Measurements from ENCODE around the gene EFCAB11.
A peak's percentile ranks its signal among the peaks of the same experiment; 100 is the strongest.

EFCAB11 gene

DNA sequence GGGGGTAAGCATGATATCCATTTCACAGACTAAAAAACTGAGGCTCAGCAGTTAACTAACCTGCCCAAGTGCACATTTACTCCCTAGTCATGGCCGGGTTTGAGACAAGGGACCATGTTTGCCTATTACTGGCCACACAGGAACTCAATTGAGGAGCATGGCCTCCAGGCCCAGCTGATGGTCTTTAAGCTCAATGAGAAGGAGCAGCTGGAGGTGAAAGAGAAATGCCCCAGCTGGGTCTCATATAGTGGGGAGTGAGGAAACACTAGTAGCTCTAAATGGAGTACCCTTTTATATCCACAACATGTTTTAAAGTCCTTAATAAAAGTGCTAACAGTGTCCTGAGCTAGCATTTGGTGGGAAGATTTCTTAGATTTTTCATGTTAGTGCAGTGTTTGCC is 2.8 kb upstream of the EFCAB11 start:
- no peak for DNase-seq (ENCODE audit: low spot score)

DNA sequence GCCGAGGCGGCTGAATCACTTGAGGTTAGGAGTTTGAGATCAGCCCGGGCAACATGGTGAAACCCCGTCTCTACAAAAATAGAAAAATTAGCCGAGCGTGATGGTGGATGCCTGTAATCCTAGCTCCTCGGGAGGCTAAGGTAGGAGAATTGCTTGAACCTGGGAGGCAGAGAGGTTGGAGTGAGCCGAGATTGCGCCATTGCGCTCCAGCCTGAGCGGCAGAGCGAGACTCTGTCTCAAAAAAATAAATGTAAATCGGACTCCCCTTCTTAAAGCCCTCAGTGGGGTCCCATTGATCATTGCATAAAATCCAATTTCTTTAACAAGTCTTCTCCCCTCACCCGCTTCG is 2.1 kb upstream of the EFCAB11 start:
- no peak for DNase-seq (ENCODE audit: low spot score)

DNA sequence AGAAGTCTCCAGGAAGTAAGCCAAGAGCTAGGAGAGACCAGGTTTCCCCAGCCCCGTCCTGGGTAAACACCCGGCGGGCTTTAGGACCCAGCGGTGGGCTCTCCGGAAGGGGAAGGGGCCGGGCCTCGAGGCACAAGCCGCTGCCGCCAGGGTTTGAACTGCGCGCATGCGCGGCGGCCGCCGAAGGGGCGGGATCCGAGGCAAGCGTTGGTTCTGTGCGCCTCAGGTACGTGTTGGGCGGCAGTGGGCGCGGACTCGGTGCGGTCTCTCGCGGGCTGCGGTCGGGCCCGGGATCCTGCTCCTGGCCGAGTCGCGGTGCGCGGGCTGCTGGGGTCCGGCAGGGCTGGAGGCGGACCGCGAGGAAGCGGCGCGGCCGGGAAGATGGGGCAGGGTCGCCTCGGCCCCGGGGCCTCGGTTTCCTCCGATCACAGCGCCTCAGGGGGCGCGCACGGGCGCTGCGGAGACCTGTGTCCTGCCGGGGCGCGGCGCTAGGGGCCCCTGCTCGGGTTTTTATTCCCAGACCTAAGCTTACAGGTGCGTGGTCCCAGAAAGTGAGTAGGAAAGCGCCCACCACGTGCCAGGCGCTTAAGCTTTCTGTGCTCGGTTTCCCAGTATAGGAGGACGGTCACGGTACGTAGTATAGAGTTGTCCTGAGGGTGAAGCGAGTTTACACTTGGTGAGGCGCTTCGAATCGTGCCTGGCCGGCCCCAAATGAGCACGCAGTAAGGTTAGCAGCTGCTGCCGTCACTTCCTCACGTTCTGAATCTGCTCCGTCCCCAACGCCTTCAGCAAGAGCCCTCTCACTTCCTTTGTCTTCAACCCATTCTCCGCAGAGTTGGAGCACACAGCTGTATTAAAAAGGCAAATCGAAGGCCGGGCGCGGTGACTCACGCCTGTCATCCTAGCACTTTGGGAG is 1.5 kb upstream of the EFCAB11 start, which contains the start of gene TDP1:
Gene TDP1, plus strand, starts transcription at position 183 of the 916 bp plus-strand sequence. CDS start 7,188 bp downstream, outside the sequence.
- peak; percentile 95 for DNase-seq (ENCODE audit: low spot score)

DNA sequence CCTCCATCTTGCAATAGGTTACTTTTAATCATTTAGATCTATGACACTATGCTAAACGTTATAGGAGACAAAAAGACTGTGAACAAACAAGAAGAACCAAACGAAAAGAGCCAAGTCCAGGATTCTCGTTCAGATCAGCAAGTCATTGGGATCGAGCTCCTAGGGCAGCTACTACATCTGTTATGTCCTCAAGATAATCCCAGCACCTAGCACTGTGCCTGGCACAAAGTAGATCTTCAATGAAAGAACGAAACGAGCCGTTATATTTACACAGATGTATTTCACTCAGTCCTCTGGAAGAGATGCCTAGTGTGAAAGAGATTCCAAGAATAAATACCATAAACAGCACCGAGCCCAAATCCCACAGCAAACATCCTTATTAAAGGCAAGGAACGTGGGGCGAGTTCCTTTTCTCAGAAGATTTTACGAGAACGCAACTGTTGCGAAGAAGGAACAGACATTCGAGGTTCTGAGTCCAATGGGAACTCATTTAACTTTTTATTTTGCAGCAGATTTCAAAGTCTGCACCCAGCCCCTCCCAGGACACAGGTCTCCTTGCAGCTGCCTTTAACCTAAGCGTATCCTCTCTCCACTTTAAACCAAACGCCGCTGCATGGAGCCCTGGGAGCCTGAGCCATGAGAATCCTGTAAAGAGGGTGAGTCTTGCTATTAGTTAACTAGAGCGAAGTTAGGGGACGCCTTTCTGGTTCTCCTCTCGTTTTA is 653 bp upstream of the EFCAB11 start:
- no peak for DNase-seq (ENCODE audit: low spot score)

DNA sequence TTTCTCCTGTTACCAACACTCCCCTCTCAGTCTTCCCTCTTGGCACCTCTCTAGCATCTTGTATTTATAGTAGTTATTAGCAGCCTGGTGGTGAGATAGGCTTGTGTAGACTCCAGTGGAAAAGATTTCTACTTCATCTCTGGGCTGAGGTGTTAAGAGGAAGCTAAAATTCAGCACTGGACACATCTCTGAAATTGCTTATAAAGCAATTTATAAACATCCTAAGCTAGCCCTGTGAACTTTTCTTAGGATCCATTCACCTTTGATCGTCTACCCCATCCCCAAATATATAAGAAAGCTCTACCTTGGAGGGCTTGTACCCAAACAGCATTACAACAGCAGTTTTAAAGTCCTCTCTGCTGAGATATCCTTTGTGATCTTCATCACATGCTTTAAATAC is 928 bp downstream of the EFCAB11 start:
- DNase-seq (ENCODE audit: low spot score): no peak

DNA sequence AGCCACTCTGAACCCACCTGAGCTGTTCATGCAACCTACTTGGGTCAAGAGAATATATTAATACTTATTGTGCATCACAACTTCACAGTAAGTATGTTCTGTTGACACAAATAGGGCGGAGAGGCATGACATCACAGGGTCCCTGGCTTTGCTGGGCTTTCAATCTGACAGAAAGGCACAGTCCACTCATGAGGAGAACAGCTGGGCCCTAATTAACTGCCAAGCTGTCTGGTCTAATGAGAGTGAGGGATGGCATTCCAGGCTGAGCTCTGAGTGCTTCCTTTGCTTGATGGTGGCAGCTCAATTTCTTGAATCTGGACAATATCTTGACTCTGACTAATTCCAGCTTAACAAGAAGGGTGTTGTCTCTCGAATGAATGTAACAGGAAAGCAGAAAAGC is 2.0 kb downstream of the EFCAB11 start:
- DNase-seq (ENCODE audit: low spot score): no peak

DNA sequence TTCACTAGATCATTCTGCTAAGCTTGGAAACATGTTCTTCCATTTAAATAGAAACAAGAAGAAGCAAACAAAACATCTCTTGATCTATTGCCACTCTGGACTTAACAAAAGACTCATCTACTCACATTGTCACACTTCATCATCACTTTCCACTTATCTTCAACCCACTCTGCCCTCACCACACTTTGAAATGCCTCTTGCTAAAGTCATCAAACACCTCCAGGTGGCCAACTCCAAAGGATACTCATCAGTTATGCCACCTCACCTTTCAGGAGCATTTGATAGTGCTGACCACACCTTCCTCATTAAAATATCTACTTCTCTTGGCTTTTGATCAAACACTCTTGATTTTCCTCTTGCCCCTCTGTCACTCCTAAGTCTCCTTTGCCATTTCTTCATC is 7.2 kb downstream of the EFCAB11 start:
- DNase-seq (ENCODE audit: low spot score): no peak

DNA sequence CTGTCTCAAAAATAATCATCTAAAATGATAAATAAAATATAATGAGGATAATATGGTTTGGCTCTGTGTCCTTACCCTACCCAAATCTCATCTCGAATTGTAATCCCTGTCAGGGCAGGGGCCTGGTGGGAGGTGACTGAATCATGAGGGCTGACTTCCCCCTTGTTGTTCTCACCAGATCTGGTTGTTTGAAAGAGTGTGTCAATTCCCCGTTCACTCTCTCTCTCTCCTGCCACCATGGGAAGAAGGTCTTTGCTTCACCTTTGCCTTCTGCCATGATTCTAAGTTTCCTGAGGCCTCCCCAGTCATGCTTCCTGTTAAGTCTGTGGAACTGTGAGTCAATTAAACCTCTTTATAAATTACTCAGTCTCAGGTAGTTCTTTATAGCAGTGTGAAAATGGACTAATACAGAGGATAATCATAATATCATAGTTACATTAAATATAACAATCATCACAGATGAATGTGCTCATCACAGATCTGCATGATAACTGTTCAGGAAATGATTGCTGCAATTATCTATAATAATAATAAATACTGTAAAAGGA is 12.6 kb downstream of the EFCAB11 start:
- no peak for DNase-seq (ENCODE audit: low spot score)

DNA sequence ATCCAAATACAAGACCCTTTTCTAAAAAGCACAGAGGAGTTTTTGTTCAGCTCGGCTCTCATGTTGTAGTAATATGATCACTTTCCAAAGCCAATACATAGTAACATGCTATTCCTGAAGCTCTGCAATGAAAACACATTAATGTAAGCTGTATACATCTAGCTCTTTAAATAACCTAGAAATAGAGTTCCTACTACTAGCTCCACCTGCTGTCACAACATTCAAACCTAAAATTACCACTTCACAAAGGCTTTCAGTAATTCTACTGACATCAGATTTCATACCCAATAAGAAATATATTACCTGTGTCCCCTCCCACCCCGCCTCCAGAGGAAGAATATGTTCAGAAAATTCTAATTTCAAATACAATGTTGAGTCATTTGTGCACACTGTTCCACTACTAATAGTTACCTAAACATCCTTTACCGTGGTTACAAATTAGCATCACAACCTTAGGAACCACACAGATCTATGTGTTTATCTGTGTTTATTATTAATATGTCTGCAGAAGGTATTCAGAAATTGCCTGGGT is 17.8 kb downstream of the EFCAB11 start:
- no peak for DNase-seq (ENCODE audit: low spot score)

DNA sequence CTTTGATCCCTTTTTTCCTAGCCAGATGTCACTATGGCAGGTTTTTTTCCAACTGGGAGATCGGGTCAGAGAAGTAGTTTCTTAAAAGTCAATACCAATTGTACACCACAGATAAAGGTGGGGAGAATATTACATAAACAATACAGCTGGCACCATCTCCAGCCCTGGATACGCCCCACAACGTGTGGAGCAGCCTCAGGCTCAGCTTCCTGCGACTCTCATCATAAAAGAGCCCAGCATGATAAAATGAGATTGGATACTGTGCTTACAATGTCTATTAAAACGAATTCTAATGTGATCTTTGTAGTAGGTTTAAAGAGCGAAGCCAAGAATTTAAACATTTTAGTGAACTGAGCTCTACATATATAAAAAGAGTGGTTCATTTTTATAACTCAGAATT is 21.5 kb downstream of the EFCAB11 start:
- DNase-seq (ENCODE audit: low spot score): no peak

DNA sequence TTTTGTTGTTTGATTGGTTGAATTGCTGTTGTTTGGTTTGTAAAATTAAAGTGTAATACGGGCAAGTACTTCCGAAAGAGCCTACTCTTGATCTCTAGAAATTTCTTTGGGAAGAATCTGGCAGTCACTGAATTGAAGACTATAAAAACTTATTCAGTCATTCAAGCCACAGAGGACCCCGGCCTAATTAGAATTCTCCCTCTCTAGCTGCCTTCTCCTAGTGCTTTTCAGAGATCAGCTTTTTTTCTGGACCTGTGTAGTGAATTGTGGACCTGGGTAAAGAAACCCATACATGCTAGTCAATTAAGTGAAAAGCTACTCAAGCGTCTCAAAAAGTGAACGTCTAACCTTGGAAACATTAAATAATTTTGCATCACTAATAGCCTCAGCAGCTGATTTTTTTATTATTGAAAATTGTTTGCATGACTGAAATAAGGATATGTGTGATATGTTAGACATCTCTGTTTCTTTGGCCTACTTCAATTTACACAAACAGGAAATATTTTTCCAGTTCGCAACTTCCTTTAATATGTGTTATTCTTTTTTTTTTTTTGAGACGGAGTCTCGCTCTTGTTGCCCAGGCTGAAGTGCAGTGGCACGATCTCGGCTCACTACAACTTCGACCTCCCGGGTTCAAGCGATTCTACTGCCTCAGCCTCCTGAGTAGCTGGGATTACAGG is 27.2 kb downstream of the EFCAB11 start:
- DNase-seq (ENCODE audit: low spot score): no peak

DNA sequence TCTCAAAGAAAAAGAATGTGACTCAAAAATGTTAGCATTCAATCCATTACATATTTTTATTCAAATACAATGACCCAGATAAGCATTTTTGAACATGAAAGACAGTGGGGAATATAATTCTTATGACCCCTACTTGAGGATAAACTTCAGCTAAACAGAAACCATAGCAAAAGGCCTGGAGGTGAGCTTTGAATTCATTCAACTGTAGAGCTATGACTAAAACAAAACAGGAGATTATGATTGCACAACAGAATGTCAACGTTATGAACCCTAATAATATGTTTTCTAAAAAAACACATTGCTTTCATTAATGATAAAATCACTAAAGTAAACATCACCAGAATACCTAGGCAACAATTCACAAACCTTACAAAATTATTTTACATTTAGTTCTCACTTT is 27.8 kb downstream of the EFCAB11 start:
- DNase-seq (ENCODE audit: low spot score): no peak

DNA sequence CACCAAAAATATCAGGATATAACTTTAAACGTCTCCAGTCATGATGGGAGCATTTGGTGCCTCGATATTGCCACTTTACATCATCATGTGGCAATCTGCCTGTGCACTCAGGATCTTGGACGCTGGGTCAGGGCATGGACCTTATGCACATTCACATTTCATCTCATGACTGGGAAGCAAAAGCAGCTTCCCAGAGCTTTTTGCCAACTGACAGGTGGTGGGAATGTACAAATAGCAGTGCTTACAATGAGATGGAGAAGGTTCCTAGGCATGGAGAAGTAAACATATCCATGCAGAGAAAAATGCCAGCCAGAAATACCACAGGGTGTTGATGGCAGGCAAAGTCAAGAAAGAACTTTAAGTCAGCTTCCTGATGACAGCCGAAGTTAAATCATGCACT is 30.3 kb downstream of the EFCAB11 start:
- no peak for DNase-seq (ENCODE audit: low spot score)

DNA sequence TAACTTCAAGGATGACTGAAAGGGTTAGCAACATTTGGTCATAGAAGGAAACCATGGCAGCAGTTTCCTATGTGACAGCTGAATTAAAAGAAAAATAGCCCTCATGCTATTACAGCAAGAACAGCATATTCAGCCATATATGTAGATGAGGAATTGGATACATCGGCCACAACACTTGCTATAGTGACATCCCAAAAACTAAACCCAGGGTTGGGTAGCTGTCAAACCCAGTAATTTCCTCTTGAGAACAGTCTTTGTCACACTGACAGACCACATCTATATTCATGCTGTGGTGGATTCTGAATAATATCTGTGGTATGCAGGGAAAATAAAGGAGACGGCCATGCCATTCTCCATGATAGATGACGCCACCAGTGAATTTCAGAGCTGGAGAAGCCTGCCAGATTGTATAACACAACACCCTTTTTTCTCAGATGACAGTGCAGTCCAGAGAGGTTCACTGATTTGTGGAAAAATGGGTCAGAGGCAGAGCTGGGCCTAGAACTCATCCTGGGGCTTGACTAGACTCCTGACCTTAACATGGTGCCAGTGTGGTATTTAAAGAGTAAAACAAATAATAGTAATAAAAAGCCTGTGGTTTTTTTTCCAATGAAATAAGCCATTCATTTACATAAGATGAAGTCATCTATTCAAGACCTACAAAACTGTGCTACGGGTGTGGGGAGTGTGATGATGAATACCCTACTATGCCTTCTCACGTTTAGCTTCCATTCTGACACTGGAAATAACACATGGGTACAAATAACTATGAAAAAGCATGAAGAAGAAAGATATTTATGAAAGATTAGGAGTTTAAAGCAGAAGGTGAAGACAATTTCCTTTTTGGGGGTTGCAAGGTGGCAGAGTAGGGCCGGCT is 32.3 kb downstream of the EFCAB11 start:
- DNase-seq (ENCODE audit: low spot score): no peak

DNA sequence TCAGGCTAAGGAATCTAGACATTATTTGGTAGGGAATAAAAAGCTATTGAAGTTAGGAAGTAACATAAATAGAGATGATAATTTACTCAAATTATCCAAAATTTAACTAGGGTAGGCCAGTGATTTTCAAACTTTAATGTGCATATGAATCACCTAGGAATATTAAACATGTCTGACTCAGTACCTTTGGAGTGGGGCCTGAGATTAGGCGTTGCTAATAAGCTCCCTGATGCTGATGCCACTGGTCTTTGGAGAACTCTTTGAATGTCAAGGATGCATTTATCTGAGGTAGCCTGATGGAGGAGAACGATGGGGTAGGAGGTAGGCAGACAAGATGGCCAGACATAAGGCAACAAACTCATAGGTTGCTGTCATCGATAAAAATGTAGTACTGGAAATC is 33.2 kb downstream of the EFCAB11 start:
- DNase-seq (ENCODE audit: low spot score): no peak

DNA sequence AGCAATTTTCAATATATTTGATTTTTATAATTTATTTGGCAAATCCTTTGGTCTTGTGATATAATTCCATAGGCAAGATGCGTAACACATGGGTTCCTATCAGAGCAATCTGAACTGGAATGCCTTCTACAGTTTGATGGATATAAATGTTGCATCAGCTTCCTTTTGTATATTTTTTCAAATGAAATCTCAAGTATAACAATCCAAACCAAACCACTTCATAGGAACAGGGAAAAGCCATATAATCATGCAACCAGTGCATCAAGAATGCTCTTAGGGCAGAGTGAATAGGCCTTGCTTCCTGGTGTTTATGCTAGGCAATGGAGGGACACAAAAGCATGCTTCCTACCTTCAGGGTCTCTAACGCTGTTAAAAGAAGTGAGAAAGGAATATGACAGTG is 34.5 kb downstream of the EFCAB11 start:
- no peak for DNase-seq (ENCODE audit: low spot score)

DNA sequence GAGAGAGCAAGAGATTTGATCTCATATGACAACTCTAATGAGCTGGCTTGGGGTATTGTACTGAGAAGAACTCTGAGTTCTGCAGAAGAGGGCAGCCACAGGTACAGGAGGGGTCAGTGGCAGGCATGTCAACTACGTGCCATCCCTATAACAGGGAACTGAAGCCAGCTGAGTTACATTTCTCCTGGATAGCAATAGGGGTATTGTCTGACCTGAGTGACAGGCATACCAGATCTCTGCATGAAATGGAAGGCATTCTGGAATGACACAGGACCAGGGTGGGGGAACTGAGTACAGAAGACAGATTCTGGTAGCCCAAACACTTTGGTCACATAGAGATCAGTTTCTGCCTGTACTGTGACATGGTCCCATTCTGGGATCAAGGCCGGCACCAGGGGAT is 35.8 kb downstream of the EFCAB11 start:
- DNase-seq (ENCODE audit: low spot score): no peak

DNA sequence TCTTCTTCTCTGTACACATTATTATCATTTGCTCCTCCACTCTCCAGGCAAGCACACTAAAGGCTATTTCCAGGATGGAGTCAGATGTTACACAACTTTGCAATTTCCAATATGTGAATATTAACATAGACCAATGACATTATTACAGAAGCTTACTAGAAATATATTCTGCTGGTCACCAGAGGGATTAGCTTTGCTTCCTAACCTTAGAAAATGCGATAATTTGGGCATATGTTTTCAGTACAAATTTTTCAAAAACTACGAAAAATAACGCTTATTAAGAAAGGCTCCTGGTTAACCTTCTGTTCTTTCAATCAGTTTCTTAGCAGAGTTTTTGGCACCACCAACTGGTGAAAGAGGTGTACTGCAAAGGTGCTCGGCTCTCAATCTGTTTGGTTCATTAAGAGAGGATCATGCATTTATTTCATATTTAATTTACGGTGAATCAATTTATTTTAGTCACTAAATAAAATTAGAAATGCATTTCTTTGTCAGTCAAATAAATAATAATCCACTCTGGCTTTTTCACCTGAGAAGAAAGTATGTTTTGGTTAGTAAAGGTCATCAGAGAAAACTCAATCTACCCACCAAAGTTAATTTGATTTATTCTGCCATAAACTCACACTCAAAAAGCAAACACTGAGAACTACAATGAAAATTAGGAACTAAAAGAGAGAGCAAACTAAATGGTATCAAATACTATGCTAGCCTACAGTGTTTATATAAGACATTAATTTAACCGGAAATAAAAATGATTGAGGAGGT is 39.2 kb downstream of the EFCAB11 start:
- peak; percentile 61 for DNase-seq (ENCODE audit: low spot score)

DNA sequence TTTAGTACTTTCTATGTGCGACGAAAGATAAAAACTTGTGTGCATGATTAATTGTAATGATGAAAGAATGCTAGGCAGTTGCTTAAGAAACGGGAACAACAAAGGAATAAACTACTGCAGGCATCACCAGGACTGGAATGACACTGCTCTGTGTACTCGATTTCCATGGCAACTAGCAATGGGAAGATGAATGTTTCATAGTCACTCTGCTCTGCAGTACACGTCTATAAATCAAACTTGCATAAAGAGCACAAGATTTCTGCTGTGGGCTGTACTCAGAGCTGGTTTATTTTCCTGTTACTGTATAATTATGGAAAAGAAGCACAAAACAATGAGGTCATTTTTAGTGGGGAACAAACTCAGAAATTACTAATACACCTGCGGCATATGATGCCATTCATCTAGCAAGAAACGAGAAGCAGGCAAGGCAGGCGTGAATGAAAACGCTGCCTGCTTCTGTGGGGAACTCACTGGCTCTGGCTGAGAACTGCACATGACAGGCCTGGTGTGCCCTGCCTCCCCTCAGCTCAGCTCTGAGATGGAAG is 41.8 kb downstream of the EFCAB11 start:
- DNase-seq (ENCODE audit: low spot score): peak; percentile 78

DNA sequence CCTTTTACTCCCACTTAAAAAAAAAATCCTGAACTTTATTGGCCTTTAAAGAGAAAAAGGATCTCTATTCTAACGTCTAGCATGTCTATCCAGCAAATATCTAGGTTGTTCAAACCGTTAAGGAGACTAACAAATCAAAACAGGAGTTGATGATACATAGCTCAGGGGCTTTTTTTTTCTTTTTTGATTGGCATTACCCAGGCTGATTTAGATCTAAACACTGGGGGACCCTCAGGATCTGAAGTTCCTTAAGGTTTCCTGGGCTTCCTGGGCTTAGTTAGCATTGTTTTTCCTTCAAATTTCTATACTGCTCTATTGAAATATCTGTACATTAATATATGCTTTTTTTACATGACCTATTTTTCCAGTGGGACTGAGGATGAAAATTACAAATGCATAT is 42.3 kb downstream of the EFCAB11 start:
- no peak for DNase-seq (ENCODE audit: low spot score)
